H9 (cell line): ENCODE data around the gene FUT4. TPM values are rescaled to one million over a fixed set of nuclear protein-coding genes. Genes with fewer than 3 reads are reported as not detected.

Experiments used
- DNase-seq: peaks from one replicate; pipeline ENCODE4 v3.0.0-alpha.2; 2017
- H2AFZ ChIP-seq: one replicate; pipeline ENCODE4 v1.6.1; 2013; ENCODE audit warnings: mild to moderate bottlenecking, low read length, control low read depth, moderate library complexity
- H2AK5ac ChIP-seq: 2 replicates; pipeline ENCODE4 v1.6.1; 2013; ENCODE audit warnings: low read length, control low read depth, mixed read lengths; ENCODE audit not compliant: insufficient read length
- H2BK120ac ChIP-seq: one replicate; pipeline ENCODE4 v1.6.1; 2013; ENCODE audit warnings: low read depth, mild to moderate bottlenecking, low read length, control low read depth, inconsistent platforms; ENCODE audit not compliant: poor library complexity, severe bottlenecking
- H2BK12ac ChIP-seq: 2 replicates; pipeline ENCODE4 v1.6.1; 2013; ENCODE audit warnings: low read length, control low read depth, mixed read lengths, low read depth; ENCODE audit not compliant: insufficient read length
- H2BK15ac ChIP-seq: 2 replicates; pipeline ENCODE4 v1.6.1; 2013; ENCODE audit warnings: low read depth, low read length, control low read depth
- H2BK20ac ChIP-seq: one replicate; pipeline ENCODE4 v1.6.1; 2013; ENCODE audit warnings: low read depth, mild to moderate bottlenecking, low read length, control low read depth, inconsistent platforms; ENCODE audit not compliant: poor library complexity, severe bottlenecking
- H2BK5ac ChIP-seq: 2 replicates; pipeline ENCODE4 v1.6.1; 2013; ENCODE audit warnings: low read length, control low read depth, mixed read lengths; ENCODE audit not compliant: insufficient read length
- H3K14ac ChIP-seq: 2 replicates; pipeline ENCODE4 v1.6.1; 2013; ENCODE audit warnings: low read length, control low read depth; ENCODE audit not compliant: insufficient read depth
- H3K18ac ChIP-seq: 2 replicates; pipeline ENCODE4 v1.6.1; 2013; ENCODE audit warnings: low read depth, mild to moderate bottlenecking, mixed read lengths, low read length, control low read depth; ENCODE audit not compliant: insufficient read length
- H3K23ac ChIP-seq: 2 replicates; pipeline ENCODE4 v1.6.1; 2013; ENCODE audit warnings: low read length, control low read depth, mixed read lengths, low read depth; ENCODE audit not compliant: insufficient read length
- H3K23me2 ChIP-seq: 2 replicates; pipeline ENCODE4 v1.6.1; 2013; ENCODE audit warnings: low read depth, mild to moderate bottlenecking, mixed read lengths, low read length, control low read depth; ENCODE audit not compliant: insufficient read length, poor library complexity, severe bottlenecking
- H3K27ac ChIP-seq: 2 replicates; pipeline ENCODE4 v1.5.1; 2013; ENCODE audit warnings: low read length, control low read depth, mixed read lengths, low read depth; ENCODE audit not compliant: insufficient read length
- H3K27me3 ChIP-seq: 2 replicates; pipeline ENCODE4 v1.6.1; 2013; ENCODE audit warnings: low read length, control low read depth, inconsistent platforms; ENCODE audit not compliant: insufficient read depth
- H3K4ac ChIP-seq: 2 replicates; pipeline ENCODE4 v1.6.1; 2013; ENCODE audit warnings: low read depth, mild to moderate bottlenecking, control low read depth, inconsistent platforms, low read length, moderate library complexity
- H3K4me1 ChIP-seq: 2 replicates; pipeline ENCODE4 v1.6.1; 2013; ENCODE audit warnings: low read length, control low read depth, inconsistent platforms; ENCODE audit not compliant: insufficient read depth
- H3K4me2 ChIP-seq: 2 replicates; pipeline ENCODE4 v1.6.1; 2013; ENCODE audit warnings: low read length, control low read depth, mixed read lengths; ENCODE audit not compliant: insufficient read length, insufficient read depth
- H3K56ac ChIP-seq: 2 replicates; pipeline ENCODE4 v1.6.1; 2013; ENCODE audit warnings: low read depth, mild to moderate bottlenecking, mixed read lengths, low read length, control low read depth; ENCODE audit not compliant: insufficient read length
- H3K79me1 ChIP-seq: 2 replicates; pipeline ENCODE4 v1.6.1; 2013; ENCODE audit warnings: low read depth, mild to moderate bottlenecking, moderate library complexity, low read length, control low read depth, inconsistent platforms; ENCODE audit not compliant: insufficient read depth, poor library complexity, severe bottlenecking
- H3K79me2 ChIP-seq: 2 replicates; pipeline ENCODE4 v1.6.1; 2013; ENCODE audit warnings: low read length, control low read depth, inconsistent platforms; ENCODE audit not compliant: insufficient read depth
- H3K9ac ChIP-seq: 2 replicates; pipeline ENCODE4 v1.6.1; 2013; ENCODE audit warnings: low read length, control low read depth, mixed read lengths; ENCODE audit not compliant: insufficient read length; ENCODE audit errors: extremely low read depth
- H3K9me3 ChIP-seq: one replicate; pipeline ENCODE4 v1.6.1; 2013; ENCODE audit warnings: low read depth, low read length, inconsistent platforms; ENCODE audit not compliant: control insufficient read depth
- H3T11ph ChIP-seq: one replicate; pipeline ENCODE4 v1.6.1; 2013; ENCODE audit warnings: mild to moderate bottlenecking, low read length, control low read depth, inconsistent platforms
- H4K20me1 ChIP-seq: one replicate; pipeline ENCODE4 v1.6.1; 2013; ENCODE audit not compliant: control insufficient read depth, insufficient read length, insufficient read depth
- H4K5ac ChIP-seq: 2 replicates; pipeline ENCODE4 v1.6.1; 2013; ENCODE audit warnings: low read depth, mild to moderate bottlenecking, mixed read lengths, low read length, control low read depth; ENCODE audit not compliant: insufficient read length
- H4K8ac ChIP-seq: replicated peaks from 2 replicates; pipeline ENCODE4 v1.6.1; 2013; ENCODE audit warnings: low read length, control low read depth, mixed read lengths, low read depth; ENCODE audit not compliant: insufficient read length
- H4K91ac ChIP-seq: 2 replicates; pipeline ENCODE4 v1.6.1; 2013; ENCODE audit warnings: low read depth, mild to moderate bottlenecking, moderate library complexity, mixed read lengths, low read length, control low read depth; ENCODE audit not compliant: insufficient read length
- H3K27ac Mint-ChIP-seq, 3 experiments: 2 replicates in 2 of 3; 3 replicates in 1 of 3; pipeline ENCODE4 v1.8.0; 2020 to 2021; ENCODE audit warnings: mixed read lengths in 3 of 3, mild to moderate bottlenecking in 1 of 3, moderate library complexity in 1 of 3
- H3K27me3 Mint-ChIP-seq: 2 replicates; pipeline ENCODE4 v1.8.0; 2021; ENCODE audit warnings: low read depth, mild to moderate bottlenecking, moderate library complexity, mixed read lengths
- H3K36me3 Mint-ChIP-seq, 3 experiments: 2 replicates in 2 of 3; 3 replicates in 1 of 3; pipeline ENCODE4 v1.8.0; 2020 to 2021; ENCODE audit warnings: low read depth in 3 of 3, mixed read lengths in 3 of 3; ENCODE audit not compliant: insufficient read depth in 1 of 3
- H3K4me1 Mint-ChIP-seq, 2 experiments: 2 replicates each; pipeline ENCODE4 v1.8.0; 2020; ENCODE audit warnings: mixed read lengths in 2 of 2
- H3K4me3 Mint-ChIP-seq, 2 experiments: 2 replicates in 1 of 2; 3 replicates in 1 of 2; pipeline ENCODE4 v1.8.0; 2020 to 2021; ENCODE audit warnings: mild to moderate bottlenecking in 2 of 2, mixed read lengths in 2 of 2, moderate library complexity in 1 of 2
- H3K9me3 Mint-ChIP-seq, 2 experiments: 2 replicates in 1 of 2; 3 replicates in 1 of 2; pipeline ENCODE4 v1.8.0; 2020; ENCODE audit warnings: mild to moderate bottlenecking in 2 of 2, mixed read lengths in 2 of 2, moderate library complexity in 1 of 2
- CTCF ChIP-seq: fragments of 200-600 bp; sonication (generic); conservative IDR thresholded peaks from 3 replicates; pipeline ENCODE4 v1.8.0; 2021; ENCODE audit warnings: antibody characterized with exemption, mild to moderate bottlenecking
- WGBS: extraction: QIAGEN DNeasy Blood & Tissue Kit; methylation state at CpG from one replicate; pipeline ENCODE4 v1.1.7; 2013; ENCODE audit warnings: missing lambda C conversion rate, low lambda C conversion rate, mixed read lengths; ENCODE audit not compliant: insufficient read length; ENCODE audit errors: extremely low coverage; 5-methylcytosine and 5-hydroxymethylcytosine counted together
- total RNA-seq: library from RNA; stranded (reverse); gene quantifications from 2 replicates; pipeline ENCODE4 v1.2.1, GENCODE V29; 2021

FUT4 gene
- total RNA-seq, 1 experiment from 2014 or later, result 5.3 TPM

GRCh38 chr11:94583213-94583865 is 39.6 kb downstream of the FUT4 start:
- Histone ChIP-seq H4K8ac (no peak overlapping the region), H3K79me1 (no peaks in the 10 kb centered on the region), H3K23me2 (no peaks in the 10 kb centered on the region), H2BK15ac (no peak overlapping the region), H4K5ac (no peak overlapping the region), H2AK5ac (no peak overlapping the region), H2AFZ (no peak overlapping the region), H3K23ac (no peak overlapping the region), H3K4me1 (no peaks in the 10 kb centered on the region), H3K4me2 (no peak overlapping the region), H4K91ac (no peak overlapping the region), H2BK120ac (no peak overlapping the region), H3K9me3 (no peaks in the 10 kb centered on the region), H3K27me3 (no peaks in the 10 kb centered on the region), H3T11ph (no peak overlapping the region), H2BK20ac (no peak overlapping the region), H3K27ac (no peak overlapping the region), H2BK12ac (no peak overlapping the region), H3K79me2 (no peaks in the 10 kb centered on the region), H3K14ac (no peak overlapping the region), H3K9ac (no peak overlapping the region), H2BK5ac (no peak overlapping the region), H4K20me1 (no peaks in the 10 kb centered on the region), H3K18ac (no peak overlapping the region), H3K4ac (no peak overlapping the region), H3K56ac (no peak overlapping the region)
- WGBS, result no CpG with 5 or more reads among the region's 4 CpGs
- no peak overlapping the region for H3K27ac Mint-ChIP-seq
- H3K4me3 Mint-ChIP-seq, result no peak overlapping the region
- TF ChIP-seq CTCF, result no peak
- peaks cover 9% of the 10 kb centered on the region for H3K27me3 Mint-ChIP-seq
- H3K4me1 Mint-ChIP-seq, result peaks cover 6% of the 10 kb centered on the region in 2 experiments
- no peaks in the 10 kb centered on the region for H3K9me3 Mint-ChIP-seq
- no peaks in the 10 kb centered on the region for H3K36me3 Mint-ChIP-seq
- DNase-seq, result no peak
